HepG2 (cell line): ENCODE results near the gene NXPH4. TPM values are rescaled to one million over a fixed set of nuclear protein-coding genes. Genes with fewer than 3 reads are reported as not detected.
A peak's percentile ranks its signal among the peaks of the same experiment; 100 is the strongest.

ENCODE experiments used
- ATF6 ChIP-seq: sonication (generic); formaldehyde crosslinking; conservative IDR thresholded peaks from 2 replicates; pipeline ENCODE4 v1.4.0; 2020; ENCODE audit warnings: missing genetic modification reagents
- ATF7 ChIP-seq, 2 experiments: fragments of 450-650 bp in 1 of 2; sonication (generic) in 1 of 2; formaldehyde crosslinking in 1 of 2; IDR thresholded peaks; 2 replicates each; pipeline versions ENCODE4 v1.4.0 to v1.6.1; 2016 to 2020; ENCODE audit warnings: antibody characterized with exemption in 1 of 2, mild to moderate bottlenecking in 1 of 2, missing genetic modification reagents in 1 of 2
- GATAD1 ChIP-seq: IDR thresholded peaks from 2 replicates; pipeline ENCODE4 v1.6.1; 2016; ENCODE audit warnings: missing genetic modification reagents, missing compliant biosample characterization
- KDM4B ChIP-seq: sonication (generic); formaldehyde crosslinking; IDR thresholded peaks from 2 replicates; pipeline ENCODE4 v1.4.0; 2020; ENCODE audit warnings: missing genetic modification reagents
- MED8 ChIP-seq: sonication (generic); formaldehyde crosslinking; IDR thresholded peaks from 2 replicates; pipeline ENCODE4 v1.8.1; 2023; ENCODE audit warnings: mild to moderate bottlenecking, missing genetic modification reagents; ENCODE audit not compliant: insufficient replicate concordance
- MIER2 ChIP-seq: IDR thresholded peaks from 2 replicates; pipeline ENCODE4 v1.6.1; 2016; ENCODE audit warnings: missing biosample characterization, missing genetic modification reagents
- MTF1 ChIP-seq: sonication (generic); formaldehyde crosslinking; IDR thresholded peaks from 2 replicates; pipeline ENCODE4 v1.5.0; 2020; ENCODE audit warnings: missing genetic modification reagents
- SKI ChIP-seq: fragments of 450-650 bp; IDR thresholded peaks from one replicate; pipeline ENCODE4 v1.6.1; 2018; ENCODE audit warnings: mild to moderate bottlenecking; ENCODE audit not compliant: partially characterized antibody
- SOX13 ChIP-seq, 3 experiments: fragments of 450-650 bp in 1 of 3; sonication (generic) in 1 of 3; formaldehyde crosslinking in 1 of 3; IDR thresholded peaks in 2 of 3; conservative IDR thresholded peaks in 1 of 3; 2 replicates each; pipeline versions ENCODE4 v1.5.0 to v1.6.1; 2016 to 2020; ENCODE audit warnings: antibody characterized with exemption in 1 of 3, mild to moderate bottlenecking in 1 of 3, missing compliant biosample characterization in 1 of 3, missing genetic modification reagents in 1 of 3, moderate library complexity in 1 of 3
- TRIM24 ChIP-seq: sonication (generic); formaldehyde crosslinking; IDR thresholded peaks from 2 replicates; pipeline ENCODE4 v1.8.0; 2022; ENCODE audit warnings: mild to moderate bottlenecking, missing genetic modification reagents
- ZBTB21 ChIP-seq: sonication (generic); formaldehyde crosslinking; IDR thresholded peaks from 2 replicates; pipeline ENCODE4 v1.4.0; 2020; ENCODE audit warnings: missing genetic modification reagents
- ZNF20 ChIP-seq: sonication (generic); formaldehyde crosslinking; IDR thresholded peaks from 2 replicates; pipeline ENCODE4 v1.4.0; 2020; ENCODE audit warnings: mild to moderate bottlenecking, moderate library complexity, missing genetic modification reagents
- ZNF350 ChIP-seq: sonication (generic); formaldehyde crosslinking; IDR thresholded peaks from 2 replicates; pipeline ENCODE4 v1.4.0; 2020; ENCODE audit warnings: mild to moderate bottlenecking, low read depth, missing genetic modification reagents, borderline replicate concordance
- ZNF383 ChIP-seq: sonication (generic); formaldehyde crosslinking; IDR thresholded peaks from 2 replicates; pipeline ENCODE4 v1.4.0; 2020; ENCODE audit warnings: missing genetic modification reagents, mild to moderate bottlenecking, borderline replicate concordance
- ZNF782 ChIP-seq: sonication (generic); formaldehyde crosslinking; IDR thresholded peaks from 2 replicates; pipeline ENCODE4 v1.4.0; 2020; ENCODE audit warnings: missing genetic modification reagents, mild to moderate bottlenecking, borderline replicate concordance
- ZNF816 ChIP-seq: sonication (generic); formaldehyde crosslinking; IDR thresholded peaks from 2 replicates; pipeline ENCODE4 v1.8.0; 2022; ENCODE audit warnings: missing genetic modification reagents, mild to moderate bottlenecking, borderline replicate concordance
- ZNF83 ChIP-seq: sonication (generic); formaldehyde crosslinking; IDR thresholded peaks from 2 replicates; pipeline ENCODE4 v1.4.0; 2020; ENCODE audit warnings: missing genetic modification reagents, mild to moderate bottlenecking, borderline replicate concordance
- ZNF850 ChIP-seq: sonication (generic); formaldehyde crosslinking; conservative IDR thresholded peaks from 2 replicates; pipeline ENCODE4 v1.9.0; 2021; ENCODE audit warnings: mild to moderate bottlenecking, missing genetic modification reagents
- ZSCAN25 ChIP-seq: sonication (generic); formaldehyde crosslinking; IDR thresholded peaks from 2 replicates; pipeline ENCODE4 v1.8.0; 2022; ENCODE audit warnings: mild to moderate bottlenecking, missing genetic modification reagents
- ZXDC ChIP-seq: sonication (generic); formaldehyde crosslinking; IDR thresholded peaks from 2 replicates; pipeline ENCODE4 v1.5.0; 2020; ENCODE audit warnings: mild to moderate bottlenecking, missing genetic modification reagents
- polyA plus RNA-seq, 8 experiments: library from polyadenylated mRNA; depleted of rRNA in 3 of 8; stranded (reverse) in 7 of 8; unstranded in 1 of 8; fragments of >200 nt; fragmentation: Illumina TruSeq in 4 of 8; extraction: Trizol in 4 of 8; gene quantifications; 2 replicates each; pipeline versions ENCODE4 v1.2.1 to v1.2.3, GENCODE V29; 2011 to 2016; ENCODE audit warnings: low read depth in 4 of 8, missing spikeins in 1 of 8, mixed read lengths in 1 of 8; ENCODE audit not compliant: insufficient read depth in 1 of 8
- total RNA-seq, 5 experiments: library from RNA; depleted of rRNA; stranded (reverse); fragments of >200 nt; fragmentation: Illumina TruSeq; extraction: Trizol; gene quantifications; 2 replicates each; pipeline ENCODE4 v1.2.3, GENCODE V29; 2016; ENCODE audit warnings: low read depth in 1 of 5
- TF ChIP-seq, protein P1 (sequence below): sonication (generic); formaldehyde crosslinking; IDR thresholded peaks from 2 replicates; pipeline ENCODE4 v1.4.0; 2020; ENCODE audit warnings: missing genetic modification reagents, mild to moderate bottlenecking, borderline replicate concordance

Gene NXPH4
- total and polyA plus RNA-seq, 2 of the 13 experiments (the other 11 are each of a cell fraction or from before 2014, with no cell fraction given), result 0.13 TPM; not detected in 1

GRCh38 chr12:57238854-57239554, 22.4 kb downstream of the NXPH4 start (continued):
- peak; percentile 62; the same call in 1 of the 2 replicates for TF ChIP-seq GATAD1 (CRISPR knock-in tag)
- TF ChIP-seq MTF1, result no peak
- no peak; the same call in 1 of the 2 replicates for TF ChIP-seq MIER2 (CRISPR knock-in tag)
- TF ChIP-seq ZNF20 (CRISPR knock-in tag), result no peak
- TF ChIP-seq ZNF816 (CRISPR knock-in tag), result no peak
- TF ChIP-seq, protein P1, sequence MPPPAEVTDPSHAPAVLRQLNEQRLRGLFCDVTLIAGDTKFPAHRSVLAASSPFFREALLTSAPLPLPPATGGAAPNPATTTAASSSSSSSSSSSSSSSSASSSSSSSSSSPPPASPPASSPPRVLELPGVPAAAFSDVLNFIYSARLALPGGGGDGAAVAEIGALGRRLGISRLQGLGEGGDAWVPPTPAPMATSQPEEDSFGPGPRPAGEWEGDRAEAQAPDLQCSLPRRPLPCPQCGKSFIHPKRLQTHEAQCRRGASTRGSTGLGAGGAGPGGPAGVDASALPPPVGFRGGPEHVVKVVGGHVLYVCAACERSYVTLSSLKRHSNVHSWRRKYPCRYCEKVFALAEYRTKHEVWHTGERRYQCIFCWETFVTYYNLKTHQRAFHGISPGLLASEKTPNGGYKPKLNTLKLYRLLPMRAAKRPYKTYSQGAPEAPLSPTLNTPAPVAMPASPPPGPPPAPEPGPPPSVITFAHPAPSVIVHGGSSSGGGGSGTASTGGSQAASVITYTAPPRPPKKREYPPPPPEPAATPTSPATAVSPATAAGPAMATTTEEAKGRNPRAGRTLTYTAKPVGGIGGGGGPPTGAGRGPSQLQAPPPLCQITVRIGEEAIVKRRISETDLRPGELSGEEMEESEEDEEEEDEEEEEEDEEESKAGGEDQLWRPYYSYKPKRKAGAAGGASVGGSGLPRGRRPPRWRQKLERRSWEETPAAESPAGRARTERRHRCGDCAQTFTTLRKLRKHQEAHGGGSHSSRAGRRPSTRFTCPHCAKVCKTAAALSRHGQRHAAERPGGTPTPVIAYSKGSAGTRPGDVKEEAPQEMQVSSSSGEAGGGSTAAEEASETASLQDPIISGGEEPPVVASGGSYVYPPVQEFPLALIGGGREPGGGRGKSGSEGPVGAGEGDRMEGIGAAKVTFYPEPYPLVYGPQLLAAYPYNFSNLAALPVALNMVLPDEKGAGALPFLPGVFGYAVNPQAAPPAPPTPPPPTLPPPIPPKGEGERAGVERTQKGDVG, result no peak; the same call in 1 of the 2 replicates
- TF ChIP-seq ZNF383 (CRISPR knock-in tag), result no peak
- 0 out of 2 replicates have a peak, but pooled peaks have one; percentile 25 for TF ChIP-seq ZNF83
- no peak; the same call in 1 of the 2 replicates for TF ChIP-seq ZXDC (CRISPR knock-in tag)
- no peak for TF ChIP-seq ZNF782 (CRISPR knock-in tag)
- TF ChIP-seq SOX13 (IDR thresholded peaks at IDR 0.05), result no peak
- 0 out of 4 replicates have a peak, but pooled peaks of 1 of the 2 experiments have one; percentile 16 for TF ChIP-seq SOX13 (CRISPR knock-in tag; conservative IDR thresholded peaks at IDR 0.05 in 1 of 2, IDR thresholded peaks at IDR 0.05 in 1 of 2)
- TF ChIP-seq ZSCAN25 (CRISPR knock-in tag), result peak; percentile 80
- no peak for TF ChIP-seq TRIM24 (CRISPR knock-in tag)
- TF ChIP-seq KDM4B (CRISPR knock-in tag), result peak; percentile 91
- no peak for TF ChIP-seq ATF6 (CRISPR knock-in tag)
- TF ChIP-seq ZNF350, result no peak; the same call in 1 of the 2 replicates
- TF ChIP-seq MED8 (CRISPR knock-in tag), result no peak
- no peak for TF ChIP-seq ATF7 (IDR thresholded peaks at IDR 0.05)
- TF ChIP-seq ATF7 (CRISPR knock-in tag; IDR thresholded peaks at IDR 0.05), result no peak
- no peak for TF ChIP-seq SKI
- TF ChIP-seq ZNF850 (CRISPR knock-in tag), result no peak
- no peak for TF ChIP-seq ZBTB21
